PC-9 (cell line): ENCODE data around the gene CDH13. TPM values are rescaled to one million over a fixed set of nuclear protein-coding genes. Genes with fewer than 3 reads are reported as not detected.

Experiments
- BruUV-seq: library from RNA; stranded (reverse); fragments of 400-500 nt; replicated peaks from 2 replicates; lab custom pipeline; 2021; lab: Mats Ljungman, UMichigan
- CTCF ChIA-PET: fragments of 300-600 bp; sonication (Branson Sonifier 250); formaldehyde crosslinking; loops from one replicate; lab custom pipeline; 2022; ENCODE audit warnings: antibody characterized with exemption; lab: Charles Lee
- POLR2A ChIA-PET: fragments of 300-600 bp; sonication (Branson Sonifier 250); formaldehyde crosslinking; loops from one replicate; lab custom pipeline; 2022; ENCODE audit warnings: antibody characterized with exemption; ENCODE audit not compliant: unreplicated experiment; lab: Charles Lee
- DNase-seq, 2 experiments: peaks; one replicate each; pipeline versions ENCODE4 v3.0.0 to v3.0.0-alpha.2; 2015 to 2022; ENCODE audit warnings: mixed read lengths in 1 of 2
- H2AFZ ChIP-seq: fragments of 200-600 bp; sonication (generic); 2 replicates; pipeline ENCODE4 v1.8.1; 2017; ENCODE audit warnings: antibody characterized with exemption
- H3F3A ChIP-seq: fragments of 200-600 bp; sonication (generic); 2 replicates; pipeline ENCODE4 v1.8.1; 2017; ENCODE audit warnings: antibody characterized with exemption, mild to moderate bottlenecking, low read depth; ENCODE audit not compliant: insufficient read depth
- H3K27ac ChIP-seq: fragments of 200-600 bp; sonication (generic); 2 replicates; pipeline ENCODE4 v1.6.1; 2016; ENCODE audit warnings: mixed run types
- H3K27me3 ChIP-seq: fragments of 200-600 bp; sonication (generic); 2 replicates; pipeline ENCODE4 v1.6.1; 2016; ENCODE audit warnings: low read depth, mixed run types; ENCODE audit not compliant: insufficient read depth
- H3K36me3 ChIP-seq: fragments of 200-600 bp; sonication (generic); 2 replicates; pipeline ENCODE4 v1.6.1; 2016; ENCODE audit warnings: low read depth, mixed run types
- H3K4me1 ChIP-seq: fragments of 200-600 bp; sonication (generic); replicated peaks from 2 replicates; pipeline ENCODE4 v1.6.1; 2016; ENCODE audit warnings: mixed run types; ENCODE audit not compliant: insufficient read depth
- H3K4me2 ChIP-seq: fragments of 200-600 bp; sonication (generic); 2 replicates; pipeline ENCODE4 v1.6.1; 2017; ENCODE audit warnings: mixed run types
- H3K4me3 ChIP-seq: fragments of 200-600 bp; sonication (generic); 2 replicates; pipeline ENCODE4 v1.6.1; 2016; ENCODE audit warnings: mixed run types
- H3K79me2 ChIP-seq: fragments of 200-600 bp; sonication (generic); 2 replicates; pipeline ENCODE4 v1.6.1; 2017; ENCODE audit warnings: low read depth, mixed run types
- H3K9me2 ChIP-seq: fragments of 200-600 bp; sonication (generic); 2 replicates; pipeline ENCODE4 v1.8.1; 2017; ENCODE audit warnings: mild to moderate bottlenecking; ENCODE audit not compliant: insufficient read depth
- H3K9me3 ChIP-seq: fragments of 200-600 bp; sonication (generic); 2 replicates; pipeline ENCODE4 v1.8.1; 2016; ENCODE audit warnings: low read depth; ENCODE audit not compliant: insufficient read depth
- H4K20me1 ChIP-seq: fragments of 200-600 bp; sonication (generic); 2 replicates; pipeline ENCODE4 v1.8.1; 2017; ENCODE audit not compliant: insufficient read depth
- EZH2 ChIP-seq: fragments of 200-600 bp; sonication (generic); IDR thresholded peaks from 2 replicates; pipeline ENCODE4 v1.8.0; 2017; ENCODE audit warnings: antibody characterized with exemption, low read depth
- intact Hi-C: fragments of 100-400 bp; cut with micrococcal nuclease; formaldehyde crosslinking; loops from one replicate; pipeline ENCODE4 v1.10.0; 2022; ENCODE audit not compliant: unreplicated experiment
- total RNA-seq: library from RNA; stranded (reverse); gene quantifications from 2 replicates; pipeline ENCODE4 v1.2.3, GENCODE V29; 2021
- TF ChIP-seq, protein P1 (sequence below): fragments of 200-600 bp; sonication (generic); conservative IDR thresholded peaks from 2 replicates; pipeline ENCODE4 v1.6.1; 2017; ENCODE audit warnings: mixed run types, antibody characterized with exemption, mild to moderate bottlenecking, moderate library complexity

CDH13 gene
- total RNA-seq, 1 experiment from 2014 or later: 0.24 TPM

- DNase-seq: no peak
- intact Hi-C loops: no loop called here
- ChIA-PET POLR2A (no interaction called here), CTCF (no interaction called here)
- Histone ChIP-seq H3K4me2 (no peak overlapping the region), H3K79me2 (no peaks in the 10 kb centered on the region), H2AFZ (no peak overlapping the region), H4K20me1 (no peaks in the 10 kb centered on the region), H3K4me3 (no peak overlapping the region), H3K9me2 (no peaks in the 10 kb centered on the region), H3K9me3 (no peaks in the 10 kb centered on the region), H3F3A (no peaks in the 10 kb centered on the region), H3K27ac (no peak overlapping the region), H3K36me3 (no peaks in the 10 kb centered on the region), H3K4me1 (no peaks in the 10 kb centered on the region), H3K27me3 (peaks cover 16% of the 10 kb centered on the region)
- no peak for TF ChIP-seq EZH2
- TF ChIP-seq, protein P1, sequence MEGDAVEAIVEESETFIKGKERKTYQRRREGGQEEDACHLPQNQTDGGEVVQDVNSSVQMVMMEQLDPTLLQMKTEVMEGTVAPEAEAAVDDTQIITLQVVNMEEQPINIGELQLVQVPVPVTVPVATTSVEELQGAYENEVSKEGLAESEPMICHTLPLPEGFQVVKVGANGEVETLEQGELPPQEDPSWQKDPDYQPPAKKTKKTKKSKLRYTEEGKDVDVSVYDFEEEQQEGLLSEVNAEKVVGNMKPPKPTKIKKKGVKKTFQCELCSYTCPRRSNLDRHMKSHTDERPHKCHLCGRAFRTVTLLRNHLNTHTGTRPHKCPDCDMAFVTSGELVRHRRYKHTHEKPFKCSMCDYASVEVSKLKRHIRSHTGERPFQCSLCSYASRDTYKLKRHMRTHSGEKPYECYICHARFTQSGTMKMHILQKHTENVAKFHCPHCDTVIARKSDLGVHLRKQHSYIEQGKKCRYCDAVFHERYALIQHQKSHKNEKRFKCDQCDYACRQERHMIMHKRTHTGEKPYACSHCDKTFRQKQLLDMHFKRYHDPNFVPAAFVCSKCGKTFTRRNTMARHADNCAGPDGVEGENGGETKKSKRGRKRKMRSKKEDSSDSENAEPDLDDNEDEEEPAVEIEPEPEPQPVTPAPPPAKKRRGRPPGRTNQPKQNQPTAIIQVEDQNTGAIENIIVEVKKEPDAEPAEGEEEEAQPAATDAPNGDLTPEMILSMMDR: no peak
- BruUV-seq: no TSS peak
Measured at GRCh38 chr16:82682767-82683166, 56.0 kb downstream of the CDH13 start.

- Histone ChIP-seq H3K9me3 (no peaks in the 10 kb centered on the region), H3K36me3 (no peaks in the 10 kb centered on the region), H2AFZ (no peak overlapping the region), H3K27ac (no peak overlapping the region), H3K79me2 (no peaks in the 10 kb centered on the region), H3K9me2 (no peaks in the 10 kb centered on the region), H4K20me1 (no peaks in the 10 kb centered on the region), H3K4me1 (no peaks in the 10 kb centered on the region), H3K27me3 (peaks cover 16% of the 10 kb centered on the region), H3K4me3 (no peak overlapping the region), H3K4me2 (no peak overlapping the region), H3F3A (no peaks in the 10 kb centered on the region)
- TF ChIP-seq, protein P1: no peak
- no peak for TF ChIP-seq EZH2
- intact Hi-C loops: no loop called here
- ChIA-PET CTCF (no interaction called here), POLR2A (no interaction called here)
- BruUV-seq: no TSS peak
- no peak for DNase-seq
Measured at GRCh38 chr16:82684256-82684655, 57.5 kb downstream of the CDH13 start.

- DNase-seq: no peak
- Histone ChIP-seq H3K79me2 (no peaks in the 10 kb centered on the region), H3K4me1 (no peaks in the 10 kb centered on the region), H3K27me3 (peaks cover 16% of the 10 kb centered on the region), H3K9me3 (no peaks in the 10 kb centered on the region), H3K9me2 (no peaks in the 10 kb centered on the region), H3K27ac (no peak overlapping the region), H3K36me3 (no peaks in the 10 kb centered on the region), H3K4me2 (no peak overlapping the region), H4K20me1 (no peaks in the 10 kb centered on the region), H2AFZ (no peak overlapping the region), H3K4me3 (no peak overlapping the region), H3F3A (no peaks in the 10 kb centered on the region)
- no peak for TF ChIP-seq EZH2
- TF ChIP-seq, protein P1: no peak
- POLR2A ChIA-PET: no interaction called here
- BruUV-seq: no TSS peak
- CTCF ChIA-PET: no interaction called here
- intact Hi-C loops: no loop called here
Measured at GRCh38 chr16:82685526-82685925, 58.8 kb downstream of the CDH13 start.
